Calu3 (cell line): ENCODE results near the gene FOXO3. TPM values are rescaled to one million over a fixed set of nuclear protein-coding genes. Genes with fewer than 3 reads are reported as not detected.

Experiments
- BruUV-seq: library from RNA; stranded (reverse); fragments of 400-500 nt; replicated peaks from 2 replicates; lab custom pipeline; 2021; lab: Mats Ljungman, UMichigan
- CTCF ChIA-PET: fragments of 300-600 bp; sonication (Branson Sonifier 250); formaldehyde crosslinking; loops from one replicate; lab custom pipeline; 2022; ENCODE audit warnings: antibody characterized with exemption; lab: Charles Lee
- DNase-seq: peaks from one replicate; pipeline ENCODE4 v3.0.0; 2022
- H3K27ac Mint-ChIP-seq: one replicate; pipeline ENCODE4 v1.8.0; 2022; ENCODE audit warnings: mixed read lengths; ENCODE audit not compliant: unreplicated experiment
- H3K27me3 Mint-ChIP-seq: one replicate; pipeline ENCODE4 v1.8.0; 2022; ENCODE audit warnings: mixed read lengths; ENCODE audit not compliant: unreplicated experiment
- H3K36me3 Mint-ChIP-seq: one replicate; pipeline ENCODE4 v1.8.0; 2022; ENCODE audit warnings: mild to moderate bottlenecking, moderate library complexity, mixed read lengths; ENCODE audit not compliant: insufficient read depth, unreplicated experiment
- H3K4me1 Mint-ChIP-seq: one replicate; pipeline ENCODE4 v1.8.0; 2022; ENCODE audit warnings: mild to moderate bottlenecking, low read depth, mixed read lengths; ENCODE audit not compliant: unreplicated experiment
- H3K4me3 Mint-ChIP-seq: one replicate; pipeline ENCODE4 v1.8.0; 2022; ENCODE audit warnings: mild to moderate bottlenecking, low read depth, moderate library complexity, mixed read lengths; ENCODE audit not compliant: unreplicated experiment
- H3K9me3 Mint-ChIP-seq: one replicate; pipeline ENCODE4 v1.8.0; 2022; ENCODE audit warnings: low read depth, mixed read lengths; ENCODE audit not compliant: unreplicated experiment
- CTCF ChIP-seq: fragments of 200-600 bp; IDR thresholded peaks from one replicate; pipeline ENCODE4 v1.8.0; 2022; ENCODE audit warnings: antibody characterized with exemption; ENCODE audit not compliant: unreplicated experiment
- intact Hi-C: fragments of 100-400 bp; cut with micrococcal nuclease; formaldehyde crosslinking; loops from one replicate; pipeline ENCODE4 v1.10.0; 2022; ENCODE audit not compliant: unreplicated experiment
- total RNA-seq: library from RNA; stranded (reverse); gene quantifications from 2 replicates; pipeline ENCODE4 v1.2.3, GENCODE V29; 2022

FOXO3 gene
- total RNA-seq, 1 experiment from 2014 or later: 45.5 TPM

DNA sequence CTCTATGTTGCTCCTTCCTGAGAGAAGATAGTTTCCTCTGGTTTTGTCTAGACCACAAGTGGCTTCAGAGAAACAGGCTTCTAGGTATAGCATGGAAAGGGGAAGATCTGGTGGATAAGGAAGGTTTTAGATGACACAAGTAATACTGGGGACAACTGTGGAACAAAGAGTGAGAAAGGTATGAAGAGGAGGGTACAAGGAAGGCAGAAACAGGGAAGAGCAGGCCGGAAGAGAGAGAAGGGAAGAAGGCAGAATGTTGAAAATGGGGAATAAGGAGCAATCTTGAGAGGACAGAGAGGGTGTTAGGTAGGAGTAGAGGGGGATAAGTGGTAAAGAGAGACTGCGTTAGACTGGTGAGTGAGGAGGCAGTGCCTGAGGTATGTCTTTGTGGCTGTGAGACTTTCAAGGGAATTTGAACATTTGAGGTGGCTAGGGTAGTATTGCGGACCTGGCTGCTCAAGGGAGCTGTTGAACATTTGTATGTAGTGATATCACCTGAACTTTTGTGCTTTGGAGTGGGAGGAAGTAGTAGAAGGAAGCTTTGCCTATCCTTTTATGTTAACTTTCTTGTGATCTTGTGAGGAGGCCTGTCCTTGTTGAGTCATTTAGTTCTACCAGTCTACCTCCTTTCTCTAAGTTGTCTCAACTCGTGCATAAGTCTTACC lies 69.5 kb downstream of the FOXO3 start:
- CTCF ChIA-PET: interaction anchor here (0.6 kb wide), 1 partner anchor 8 kb away, joined by 3 read pairs; no protein-coding TSS in a partner anchor
- no peak overlapping the region for H3K27ac Mint-ChIP-seq
- H3K9me3 Mint-ChIP-seq: no peaks in the 10 kb centered on the region
- BruUV-seq: no TSS peak
- H3K27me3 Mint-ChIP-seq: no peaks in the 10 kb centered on the region
- H3K36me3 Mint-ChIP-seq: peaks cover 5% of the 10 kb centered on the region
- no peak for DNase-seq
- intact Hi-C loops: no loop called here
- H3K4me3 Mint-ChIP-seq: no peak overlapping the region
- TF ChIP-seq CTCF: no peak
- H3K4me1 Mint-ChIP-seq: peaks cover 58% of the 10 kb centered on the region

DNA sequence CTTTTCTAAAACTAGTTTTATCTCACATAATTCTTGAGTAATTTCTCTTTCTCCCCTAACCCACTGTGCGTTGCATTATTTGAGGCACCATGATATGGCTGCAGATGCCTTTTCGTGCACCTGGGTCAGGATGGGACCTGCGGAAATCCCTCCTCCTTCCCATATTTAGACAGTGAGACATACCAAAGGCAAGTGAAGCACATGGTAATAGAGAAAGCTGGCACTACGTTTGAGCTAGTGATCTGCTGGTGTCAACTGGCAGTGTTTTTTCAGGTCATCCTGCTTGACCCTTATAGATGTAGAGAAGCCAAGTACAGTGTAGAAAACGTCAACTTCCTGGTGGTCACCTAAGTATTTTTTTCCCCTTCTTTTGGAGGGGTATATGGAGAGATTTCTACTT lies 71.7 kb downstream of the FOXO3 start:
- Mint-ChIP-seq H3K27me3 (no peaks in the 10 kb centered on the region), H3K4me1 (peaks cover 62% of the 10 kb centered on the region), H3K4me3 (no peak overlapping the region), H3K27ac (no peak overlapping the region), H3K9me3 (no peaks in the 10 kb centered on the region), H3K36me3 (peaks cover 7% of the 10 kb centered on the region)
- CTCF ChIA-PET: no interaction called here
- intact Hi-C loops: no loop called here
- TF ChIP-seq CTCF: no peak
- no peak for DNase-seq
- BruUV-seq: no TSS peak

GRCh38 chr6:108633436-108633835 lies 72.7 kb downstream of the FOXO3 start:
- Mint-ChIP-seq H3K4me3 (no peak overlapping the region), H3K27me3 (no peaks in the 10 kb centered on the region), H3K27ac (no peak overlapping the region), H3K4me1 (peaks cover 53% of the 10 kb centered on the region), H3K9me3 (no peaks in the 10 kb centered on the region), H3K36me3 (peaks cover 11% of the 10 kb centered on the region)
- no peak for TF ChIP-seq CTCF
- no TSS peak for BruUV-seq
- intact Hi-C loops: no loop called here
- CTCF ChIA-PET: no interaction called here
- DNase-seq: no peak

DNA sequence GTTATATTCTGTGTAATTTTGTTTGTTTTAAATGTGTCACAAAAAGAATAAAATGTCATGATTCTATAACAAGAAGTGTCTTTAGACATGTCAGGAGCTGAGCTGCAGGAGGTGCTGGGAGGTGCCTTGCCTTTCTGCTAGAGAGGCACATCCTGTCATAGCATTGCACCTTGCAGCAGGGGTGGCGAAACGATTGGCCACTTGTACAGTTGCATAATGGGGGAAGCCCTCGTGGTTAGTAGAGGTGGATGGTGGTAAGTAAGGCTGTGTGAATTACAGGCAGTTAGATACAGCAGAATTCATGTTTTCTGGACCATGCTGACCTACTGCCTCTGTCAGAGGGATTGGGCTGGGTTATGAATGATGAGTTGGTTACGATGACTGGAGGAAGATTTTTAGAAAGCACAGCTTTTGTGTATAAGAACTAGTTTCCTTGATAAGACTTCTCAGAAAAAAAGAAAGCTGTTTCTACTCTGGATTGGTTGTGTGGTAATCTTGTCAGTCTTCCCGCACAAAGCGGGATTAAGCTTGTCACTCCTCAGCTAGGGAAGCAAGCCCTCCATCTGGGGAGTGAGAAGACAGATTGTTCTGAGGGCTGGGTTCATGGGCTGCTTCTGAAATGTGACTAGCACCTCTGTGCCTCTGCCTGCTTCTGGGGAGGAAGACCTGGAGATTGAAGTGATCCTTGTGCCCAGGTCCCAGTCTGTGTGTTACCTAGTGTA lies 74.9 kb downstream of the FOXO3 start:
- DNase-seq: no peak
- Mint-ChIP-seq H3K4me1 (peaks cover 30% of the 10 kb centered on the region), H3K9me3 (no peaks in the 10 kb centered on the region), H3K27ac (no peak overlapping the region), H3K36me3 (peaks cover 6% of the 10 kb centered on the region), H3K4me3 (no peak overlapping the region), H3K27me3 (no peaks in the 10 kb centered on the region)
- BruUV-seq: no TSS peak
- CTCF ChIA-PET: no interaction called here
- intact Hi-C loops: no loop called here
- no peak for TF ChIP-seq CTCF
